HG03045 (cell line): ENCODE results near the gene WHRN.

Experiments
- ATAC-seq: cut with Tn5 transposase; IDR thresholded peaks from one replicate; pipeline ENCODE4 v1.9.1; 2021; ENCODE audit warnings: mild to moderate bottlenecking, moderate library complexity; ENCODE audit not compliant: unreplicated experiment

The WHRN gene

DNA sequence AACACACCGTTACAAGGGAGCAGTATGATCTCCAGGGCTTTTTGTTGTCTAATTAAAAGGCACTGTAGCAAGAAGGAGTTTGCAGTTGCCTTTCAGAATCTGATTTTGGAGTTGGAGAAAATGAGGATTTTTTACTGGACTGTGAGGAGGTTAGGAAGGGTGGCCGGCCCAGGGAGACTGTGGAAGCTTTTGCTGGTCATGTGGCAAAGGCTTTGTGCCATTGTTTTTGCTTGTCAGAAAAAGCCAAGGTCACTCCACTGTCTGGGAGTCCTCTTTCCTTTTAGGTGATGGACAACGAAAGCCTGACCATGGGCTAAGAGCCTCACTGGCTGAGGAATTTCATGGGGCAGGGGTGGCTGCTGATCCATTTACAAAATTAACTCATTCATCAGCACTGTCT is 10.3 kb upstream of the WHRN start:
- ATAC-seq = no peak

DNA sequence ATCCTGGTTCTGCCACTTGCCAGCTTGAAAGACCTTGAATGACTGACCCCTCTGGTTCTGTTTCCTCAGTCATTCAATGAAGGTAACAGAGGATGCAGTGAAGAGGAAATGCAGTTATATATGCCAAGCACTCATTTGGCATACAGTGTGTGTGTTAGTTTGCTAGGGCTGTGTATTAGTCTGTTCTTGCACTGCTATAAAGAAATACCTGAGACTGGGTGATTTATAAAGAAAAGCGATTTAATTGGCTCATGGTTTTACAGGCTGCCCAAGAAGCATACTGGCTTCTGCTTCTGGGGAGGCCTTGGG is 8.6 kb upstream of the WHRN start:
- no peak for ATAC-seq

- no peak for ATAC-seq
Observed at GRCh38 chr9:114513055-114513958, 8.0 kb upstream of the WHRN start.

GRCh38 chr9:114511978-114512874 is 7.0 kb upstream of the WHRN start:
- ATAC-seq = no peak

GRCh38 chr9:114507726-114508125 is 2.5 kb upstream of the WHRN start:
- no peak for ATAC-seq

GRCh38 chr9:114506082-114506390 is 763 bp upstream of the WHRN start:
- no peak for ATAC-seq

GRCh38 chr9:114504341-114505186 is 709 bp downstream of the WHRN start:
- ATAC-seq = no peak

DNA sequence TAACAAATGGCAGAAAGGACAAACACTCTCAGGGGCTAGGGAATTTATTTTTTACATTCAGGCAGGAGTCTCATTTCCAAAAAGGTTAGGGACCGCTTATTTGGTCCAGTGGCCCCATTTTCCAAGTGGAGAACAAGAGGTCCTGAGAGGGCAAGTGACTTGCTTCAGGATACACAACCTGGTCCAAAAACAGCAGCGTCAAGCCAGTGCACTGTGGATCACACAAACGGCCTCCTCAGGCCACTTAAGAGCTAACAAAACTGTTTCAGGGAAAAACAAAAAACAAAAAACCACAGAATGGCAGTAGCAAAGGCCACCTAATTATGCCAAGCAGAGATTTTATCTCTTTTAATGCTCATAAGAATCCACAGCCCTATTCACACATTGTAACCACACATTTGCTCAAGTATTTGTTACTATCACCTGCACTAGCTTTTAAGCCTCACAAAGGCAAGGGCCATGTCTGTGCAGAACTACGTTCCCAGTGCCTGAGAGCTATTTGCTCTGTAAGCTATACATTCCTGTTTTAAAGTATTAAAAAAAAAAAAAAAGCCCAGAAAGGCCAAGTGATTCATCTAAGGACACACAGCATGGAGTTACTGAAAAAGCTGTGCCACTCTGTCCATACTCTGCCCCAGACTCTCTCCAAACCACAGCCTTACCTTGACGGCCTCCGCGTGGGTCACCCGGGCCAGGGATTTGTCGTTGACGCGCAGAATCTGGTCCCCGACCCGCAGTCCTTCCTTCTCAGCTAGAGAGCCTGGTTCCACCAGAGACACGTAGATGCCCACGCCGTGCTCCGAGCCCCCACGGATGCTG is 1.5 kb downstream of the WHRN start:
- ATAC-seq = no peak

GRCh38 chr9:114503009-114503408 is 2.3 kb downstream of the WHRN start:
- ATAC-seq = no peak

- no peak for ATAC-seq
Observed at GRCh38 chr9:114501796-114502682, 3.2 kb downstream of the WHRN start.

DNA sequence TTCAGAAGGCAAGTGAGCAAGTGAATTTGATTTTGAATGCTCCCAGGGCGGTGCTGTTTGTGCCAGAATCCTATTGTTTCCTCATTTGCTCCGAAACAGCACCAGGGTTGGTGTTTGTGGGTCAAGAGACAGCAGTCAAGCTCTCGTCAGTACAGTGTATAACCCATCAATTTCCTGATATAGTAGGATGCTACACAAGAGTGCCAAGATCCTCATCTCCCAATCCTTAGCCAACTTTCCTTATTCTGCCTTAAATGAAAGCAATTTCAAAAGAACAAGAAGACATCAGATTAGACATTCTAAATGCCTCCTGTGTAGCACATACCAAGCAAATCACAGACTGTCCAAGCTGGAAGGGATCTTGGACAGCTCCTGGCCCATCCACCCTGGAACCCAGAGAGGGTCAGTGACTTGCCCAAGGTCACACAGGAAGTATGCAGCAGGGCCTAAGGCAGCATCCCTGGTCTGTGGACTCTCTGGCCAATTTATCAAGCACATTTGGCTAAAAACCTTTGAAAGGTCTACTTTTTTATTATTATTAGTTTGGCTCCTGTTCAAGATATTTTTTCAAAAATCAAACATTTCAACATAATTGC is 4.5 kb downstream of the WHRN start:
- ATAC-seq = no peak

DNA sequence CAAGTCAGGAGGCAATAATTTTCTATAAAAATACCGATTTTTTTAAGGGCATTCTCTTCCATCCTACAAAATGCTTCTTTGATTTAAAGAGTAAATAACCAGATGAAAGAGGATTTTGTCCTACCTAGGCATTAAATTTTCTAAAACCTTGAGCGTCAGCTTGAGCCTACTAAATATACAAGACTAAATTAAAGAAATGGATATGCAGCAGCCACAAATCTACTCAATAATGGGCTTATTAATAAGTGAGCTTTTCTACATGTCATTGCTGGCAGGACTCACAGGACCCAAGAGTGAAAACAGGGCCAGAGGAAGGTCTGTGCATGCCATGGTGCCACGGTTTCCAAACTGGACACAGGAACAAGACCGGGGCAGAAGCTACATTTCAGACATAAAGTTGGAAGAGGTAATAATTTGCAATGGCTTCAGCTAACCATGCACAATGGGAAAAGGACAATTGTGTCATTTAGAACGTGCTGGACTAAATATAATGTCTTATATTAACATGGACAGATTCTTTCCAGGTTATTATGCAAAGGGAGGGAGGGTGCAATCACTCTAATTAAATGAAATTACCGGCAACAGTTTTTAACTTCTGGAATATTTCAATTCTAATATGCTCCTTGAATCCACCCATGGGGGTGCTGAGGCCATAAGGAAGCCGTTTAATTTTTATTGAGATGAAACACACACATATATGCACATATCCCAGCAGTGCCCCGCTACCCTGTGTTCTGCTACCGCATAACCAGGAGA is 5.2 kb downstream of the WHRN start:
- no peak for ATAC-seq

GRCh38 chr9:114499528-114499927 is 5.7 kb downstream of the WHRN start:
- ATAC-seq = no peak

GRCh38 chr9:114497727-114498382 is 7.4 kb downstream of the WHRN start:
- no peak for ATAC-seq

- ATAC-seq = no peak
Observed at GRCh38 chr9:114497236-114497635, 8.0 kb downstream of the WHRN start.

DNA sequence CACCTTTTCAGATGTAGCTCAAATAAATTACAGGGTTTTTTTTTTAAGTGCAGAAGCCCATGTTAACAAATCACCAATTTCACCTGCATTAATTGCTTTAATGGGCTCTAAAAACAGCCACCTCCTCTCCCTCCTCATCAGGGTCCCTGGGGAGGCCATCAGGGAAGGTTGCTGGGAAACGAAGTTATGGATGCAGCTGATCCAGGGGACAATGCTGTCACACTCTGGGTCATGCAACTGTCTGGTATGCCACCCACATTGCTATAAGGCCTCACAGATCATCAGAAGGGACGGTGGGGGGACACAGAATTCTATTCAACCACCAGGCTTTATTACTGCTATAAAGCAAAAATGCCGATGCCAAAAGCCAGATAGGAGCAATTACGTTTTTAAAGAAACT is 9.3 kb downstream of the WHRN start:
- ATAC-seq = no peak

DNA sequence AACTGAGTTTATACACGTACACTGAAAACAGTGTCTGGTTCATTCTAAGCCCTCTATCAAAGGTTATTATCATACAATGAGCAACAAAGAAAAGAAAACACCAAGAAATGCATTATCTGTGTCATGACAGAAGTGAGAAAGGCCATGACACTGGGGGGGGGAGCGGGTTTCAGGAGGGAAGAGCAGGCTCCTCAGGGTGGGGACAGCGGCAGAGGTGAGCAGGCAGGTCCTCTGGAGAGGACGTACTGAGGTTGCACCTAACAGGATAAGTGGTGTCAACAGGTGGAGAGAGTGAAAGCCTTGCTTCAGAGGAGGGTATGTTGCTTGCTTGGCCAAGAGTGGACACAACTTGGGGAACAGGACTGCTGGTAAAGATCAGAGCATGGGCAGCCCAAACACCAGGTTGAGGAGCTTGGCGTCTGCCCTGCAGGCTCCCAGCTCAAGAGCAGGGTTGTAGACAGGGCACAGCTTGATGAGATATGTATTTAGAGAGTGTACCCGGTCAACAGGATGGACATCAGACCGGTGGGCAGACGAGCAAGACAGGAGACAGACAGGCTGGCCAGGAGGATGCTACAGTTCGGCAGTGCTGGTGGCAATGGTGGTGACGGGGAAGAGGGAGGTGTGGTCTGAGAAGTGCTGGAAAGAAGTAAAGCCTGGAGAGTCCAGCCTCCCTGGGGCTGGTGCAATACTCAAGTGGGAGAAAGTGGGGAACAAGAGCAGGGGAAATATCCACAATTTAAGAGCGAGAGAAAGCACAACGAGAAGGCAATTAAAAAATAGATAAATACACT is 10.3 kb downstream of the WHRN start:
- ATAC-seq = no peak
